Keratinocyte (primary cell): ENCODE data around the gene FAM98A. TPM values are rescaled to one million over a fixed set of nuclear protein-coding genes. Genes with fewer than 3 reads are reported as not detected.

Source experiments
- DNase-seq: peaks from one replicate; pipeline ENCODE4 v3.0.0-alpha.2; 2011; ENCODE audit warnings: low read depth, missing footprints, low spot score
- FAIRE-seq: peaks from 2 replicates; lab custom pipeline; 2011; peaks lifted over from hg19 to GRCh38; lab: Jason Lieb, UNC
- H2AFZ ChIP-seq: 2 replicates; pipeline ENCODE4 v1.6.0; 2012; ENCODE audit warnings: low read length, control low read depth, inconsistent platforms; ENCODE audit not compliant: control insufficient read depth
- H3K27ac ChIP-seq: 2 replicates; pipeline ENCODE4 v1.5.1; 2011; ENCODE audit warnings: low read length; ENCODE audit not compliant: control insufficient read depth, insufficient read depth
- H3K27me3 ChIP-seq: 3 replicates; pipeline ENCODE4 v1.6.0; 2011; ENCODE audit warnings: low read length; ENCODE audit not compliant: control insufficient read depth, insufficient read depth; ENCODE audit errors: extremely low read depth
- H3K36me3 ChIP-seq, 2 experiments: 2 replicates in 1 of 2; 3 replicates in 1 of 2; pipeline ENCODE4 v1.5.1; 2011; ENCODE audit warnings: low read length in 2 of 2, mild to moderate bottlenecking in 1 of 2; ENCODE audit not compliant: control insufficient read depth in 2 of 2, insufficient read depth in 2 of 2; ENCODE audit errors: extremely low read depth in 1 of 2
- H3K4me1 ChIP-seq: 3 replicates; pipeline ENCODE4 v1.5.1; 2011; ENCODE audit warnings: low read length; ENCODE audit not compliant: control insufficient read depth, insufficient read depth; ENCODE audit errors: extremely low read depth
- H3K4me2 ChIP-seq: 3 replicates; pipeline ENCODE4 v1.6.0; 2011; ENCODE audit warnings: low read depth, low read length; ENCODE audit not compliant: control insufficient read depth, insufficient read depth; ENCODE audit errors: extremely low read depth
- H3K4me3 ChIP-seq, 3 experiments: fragments of 200-600 bp in 1 of 3; sonication (generic) in 1 of 3; 2 replicates in 2 of 3; 3 replicates in 1 of 3; pipeline ENCODE4 v1.5.1; 2011 to 2016; ENCODE audit warnings: low read length in 3 of 3, mild to moderate bottlenecking in 3 of 3, control low read depth in 2 of 3, inconsistent platforms in 1 of 3, low read depth in 1 of 3, mixed read lengths in 1 of 3, mixed run types in 1 of 3, moderate library complexity in 1 of 3; ENCODE audit not compliant: control insufficient read depth in 2 of 3, insufficient read depth in 2 of 3; ENCODE audit errors: extremely low read depth in 1 of 3
- H3K79me2 ChIP-seq: 2 replicates; pipeline ENCODE4 v1.6.0; 2012; ENCODE audit warnings: low read length; ENCODE audit not compliant: control insufficient read depth, insufficient read depth
- H3K9ac ChIP-seq: 3 replicates; pipeline ENCODE4 v1.6.0; 2011; ENCODE audit warnings: low read length; ENCODE audit not compliant: control insufficient read depth, insufficient read depth; ENCODE audit errors: extremely low read depth
- H3K9me1 ChIP-seq: 3 replicates; pipeline ENCODE4 v1.6.0; 2011; ENCODE audit warnings: low read length; ENCODE audit not compliant: control insufficient read depth, insufficient read depth; ENCODE audit errors: extremely low read depth
- H3K9me3 ChIP-seq: 2 replicates; pipeline ENCODE4 v1.5.1; 2012; ENCODE audit warnings: low read depth, low read length; ENCODE audit not compliant: control insufficient read depth
- H4K20me1 ChIP-seq: 3 replicates; pipeline ENCODE4 v1.6.0; 2011; ENCODE audit warnings: low read length; ENCODE audit not compliant: control insufficient read depth, insufficient read depth; ENCODE audit errors: extremely low read depth
- EZH2 ChIP-seq: IDR thresholded peaks from one replicate; pipeline ENCODE4 v1.6.1; 2012; ENCODE audit warnings: inconsistent platforms, mild to moderate bottlenecking, low read length, moderate library complexity
- dilution Hi-C: fragments of 300-500 bp; cut with MboI; formaldehyde crosslinking; loops from one replicate; pipeline ENCODE4 v1.7.0; 2020; ENCODE audit warnings: low sequenced_read_pairs; ENCODE audit not compliant: extremely low pct_ligation_motif_present
- polyA plus RNA-seq, 5 experiments: library from polyadenylated mRNA; depleted of rRNA in 3 of 5; stranded (reverse) in 3 of 5; stranded (forward) in 1 of 5; unstranded in 1 of 5; fragments of >200 nt; gene quantifications; 1 replicate in 1 of 5; 2 replicates in 3 of 5; 3 replicates in 1 of 5; pipeline versions ENCODE4 v1.2.1 to v1.2.3, GENCODE V29; 2011 to 2012; ENCODE audit warnings: missing spikeins in 2 of 5, low read depth in 1 of 5, low replicate concordance in 1 of 5
- TF ChIP-seq, protein P1 (sequence below), 3 experiments: IDR thresholded peaks in 1 of 3; conservative IDR thresholded peaks in 1 of 3; optimal IDR thresholded peaks in 1 of 3; 2 replicates in 2 of 3; 3 replicates in 1 of 3; pipeline versions ENCODE3 to v1.5.1; 2011; ENCODE audit warnings: low read length in 3 of 3, mild to moderate bottlenecking in 3 of 3, moderate library complexity in 2 of 3, control low read depth in 1 of 3, inconsistent platforms in 1 of 3; ENCODE audit not compliant: insufficient read depth in 2 of 3; ENCODE audit errors: extremely low read depth in 1 of 3

FAM98A gene
- polyA plus RNA-seq, 1 donor (not counting 4 experiments of a cell fraction or from before 2014, with no cell fraction given) = 116 TPM

DNA sequence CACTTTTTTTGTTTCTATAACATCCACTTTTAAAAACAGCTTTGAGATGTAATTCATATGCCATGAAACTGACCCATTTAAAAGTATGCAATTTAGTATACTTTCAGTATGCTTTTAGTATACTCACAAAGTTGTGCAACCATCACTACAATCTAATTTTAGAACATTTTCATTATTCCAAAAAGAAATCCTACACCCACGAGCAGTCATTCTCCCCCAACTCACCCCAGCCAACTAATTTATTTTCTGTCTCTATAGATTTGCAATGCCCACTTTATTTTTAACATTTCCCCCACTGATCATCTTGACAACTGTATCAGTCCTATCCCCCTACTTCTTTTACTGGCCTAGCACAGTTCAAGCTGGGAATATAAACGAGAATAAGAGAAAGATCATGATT is 39.1 kb downstream of the FAM98A start:
- Histone ChIP-seq H3K36me3 (no peaks in the 10 kb centered on the region), H3K9me1 (no peaks in the 10 kb centered on the region), H3K9me3 (no peaks in the 10 kb centered on the region), H3K4me3 (no peak overlapping the region), H3K27ac (no peak overlapping the region), H3K9ac (no peak overlapping the region), H3K27me3 (no peaks in the 10 kb centered on the region), H3K4me2 (no peak overlapping the region), H3K79me2 (no peaks in the 10 kb centered on the region), H2AFZ (no peak overlapping the region), H3K4me1 (no peaks in the 10 kb centered on the region), H4K20me1 (no peaks in the 10 kb centered on the region)
- TF ChIP-seq EZH2 = no peak
- FAIRE-seq (no peak), DNase-seq (no peak)
- dilution Hi-C loops = no loop called here

DNA sequence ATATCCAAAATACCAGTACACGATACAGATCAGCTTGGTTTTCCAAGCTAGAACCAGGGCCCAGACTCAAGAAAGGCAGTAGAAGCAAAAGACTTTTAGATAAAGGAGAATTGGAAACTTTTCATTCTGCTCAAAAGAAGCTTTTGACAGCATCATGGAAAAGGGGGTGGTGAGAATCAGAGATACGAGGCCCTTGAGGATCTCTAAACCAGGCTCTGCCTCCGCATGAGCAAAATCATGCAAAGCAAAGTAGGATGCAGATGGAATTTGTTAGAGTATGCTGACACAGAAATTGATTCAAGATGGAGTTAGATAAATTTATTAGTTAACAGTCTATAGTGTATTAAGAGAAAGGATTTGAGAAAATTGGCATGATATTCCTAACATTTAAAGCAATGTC is 39.8 kb downstream of the FAM98A start:
- TF ChIP-seq, protein P1, sequence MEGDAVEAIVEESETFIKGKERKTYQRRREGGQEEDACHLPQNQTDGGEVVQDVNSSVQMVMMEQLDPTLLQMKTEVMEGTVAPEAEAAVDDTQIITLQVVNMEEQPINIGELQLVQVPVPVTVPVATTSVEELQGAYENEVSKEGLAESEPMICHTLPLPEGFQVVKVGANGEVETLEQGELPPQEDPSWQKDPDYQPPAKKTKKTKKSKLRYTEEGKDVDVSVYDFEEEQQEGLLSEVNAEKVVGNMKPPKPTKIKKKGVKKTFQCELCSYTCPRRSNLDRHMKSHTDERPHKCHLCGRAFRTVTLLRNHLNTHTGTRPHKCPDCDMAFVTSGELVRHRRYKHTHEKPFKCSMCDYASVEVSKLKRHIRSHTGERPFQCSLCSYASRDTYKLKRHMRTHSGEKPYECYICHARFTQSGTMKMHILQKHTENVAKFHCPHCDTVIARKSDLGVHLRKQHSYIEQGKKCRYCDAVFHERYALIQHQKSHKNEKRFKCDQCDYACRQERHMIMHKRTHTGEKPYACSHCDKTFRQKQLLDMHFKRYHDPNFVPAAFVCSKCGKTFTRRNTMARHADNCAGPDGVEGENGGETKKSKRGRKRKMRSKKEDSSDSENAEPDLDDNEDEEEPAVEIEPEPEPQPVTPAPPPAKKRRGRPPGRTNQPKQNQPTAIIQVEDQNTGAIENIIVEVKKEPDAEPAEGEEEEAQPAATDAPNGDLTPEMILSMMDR (optimal IDR thresholded peaks at IDR 0.05 in 1 of 3, IDR thresholded peaks at IDR 0.05 in 1 of 3, conservative IDR thresholded peaks at IDR 0.05 in 1 of 3; ENCODE audit: extremely low read depth in 1 of 3, insufficient read depth in 2 of 3, low read length in 3 of 3) = no peak
- no peak for TF ChIP-seq EZH2
- Histone ChIP-seq H3K9me3 (no peaks in the 10 kb centered on the region), H3K27ac (no peak overlapping the region), H3K4me3 (no peak overlapping the region), H3K36me3 (no peaks in the 10 kb centered on the region), H3K9me1 (no peaks in the 10 kb centered on the region), H3K4me2 (no peak overlapping the region), H3K79me2 (no peaks in the 10 kb centered on the region), H2AFZ (no peak overlapping the region), H3K4me1 (no peaks in the 10 kb centered on the region), H4K20me1 (no peaks in the 10 kb centered on the region), H3K27me3 (no peaks in the 10 kb centered on the region), H3K9ac (no peak overlapping the region)
- DNase-seq (no peak), FAIRE-seq (no peak)
- dilution Hi-C loops = no loop called here

DNA sequence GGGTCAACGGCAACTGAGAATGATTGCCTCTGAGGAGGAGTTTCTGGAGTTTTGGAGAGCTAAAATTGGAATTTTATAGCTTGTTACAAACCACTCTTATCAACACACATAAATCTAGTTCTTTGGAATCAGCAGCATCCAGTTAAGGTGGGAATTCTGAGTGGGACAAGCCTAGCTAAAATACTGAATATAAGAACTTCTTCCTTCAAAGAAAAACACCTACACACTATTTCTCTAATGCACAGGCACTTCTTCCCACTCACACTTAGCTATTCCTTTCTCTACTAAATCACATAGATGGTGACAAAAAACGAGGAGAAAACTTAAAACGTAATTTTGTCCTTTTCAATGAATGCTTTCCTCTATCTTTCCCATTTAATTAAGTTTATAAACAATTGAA is 43.4 kb downstream of the FAM98A start:
- H3K79me2 ChIP-seq = no peaks in the 10 kb centered on the region

More for the DNA sequence above, 43.4 kb downstream of the FAM98A start:
- Histone ChIP-seq H3K27me3 (no peaks in the 10 kb centered on the region), H3K9me1 (no peaks in the 10 kb centered on the region), H3K4me1 (no peaks in the 10 kb centered on the region), H4K20me1 (no peaks in the 10 kb centered on the region), H2AFZ (no peak overlapping the region), H3K9me3 (no peaks in the 10 kb centered on the region), H3K27ac (no peak overlapping the region), H3K9ac (no peak overlapping the region), H3K4me3 (no peak overlapping the region), H3K36me3 (no peaks in the 10 kb centered on the region), H3K4me2 (no peak overlapping the region)
- TF ChIP-seq, protein P1 (optimal IDR thresholded peaks at IDR 0.05 in 1 of 3, IDR thresholded peaks at IDR 0.05 in 1 of 3, conservative IDR thresholded peaks at IDR 0.05 in 1 of 3; ENCODE audit: extremely low read depth in 1 of 3, insufficient read depth in 2 of 3, low read length in 3 of 3) = no peak
- no peak for TF ChIP-seq EZH2
- DNase-seq (no peak), FAIRE-seq (no peak)
- dilution Hi-C loops = no loop called here
